GM12892 (cell line): ENCODE measurements around the gene CREBZF.
"Not testable (repeated sequence)": the region's sequence is repeated elsewhere in the genome, so short reads cannot be mapped to it uniquely, and the experiment has no call there.

Source experiments
- DNase-seq: peaks from one replicate; pipeline ENCODE4 v3.0.0; 2011; ENCODE audit not compliant: insufficient read length
- FAIRE-seq: peaks from 2 replicates; lab custom pipeline; 2011; peaks lifted over from hg19 to GRCh38; lab: Jason Lieb, UNC
- POLR2A ChIP-seq: IDR thresholded peaks from 2 replicates; pipeline ENCODE4 v1.6.1; 2011; ENCODE audit warnings: low read depth, low read length, control low read depth
- POLR2AphosphoS5 ChIP-seq: IDR thresholded peaks from 2 replicates; pipeline ENCODE4 v1.6.1; 2011; ENCODE audit warnings: low read depth, low read length, control low read depth
- TAF1 ChIP-seq: IDR thresholded peaks from 2 replicates; pipeline ENCODE4 v1.6.1; 2011; ENCODE audit warnings: low read depth, mild to moderate bottlenecking, control low read depth, low read length, borderline replicate concordance

The CREBZF gene

GRCh38 chr11:85663753-85664614 lies 945 bp downstream of the CREBZF start:
- TF ChIP-seq POLR2AphosphoS5 (0 out of 2 replicates have a peak, but pooled peaks have one; percentile 36), TAF1 (peak; percentile 56), POLR2A (peak; percentile 53; the same call in 1 of the 2 replicates)
- DNase-seq, result peak; percentile 53
- peak; percentile 89 for FAIRE-seq

GRCh38 chr11:85663080-85663752 lies 1.7 kb downstream of the CREBZF start:
- no peak for FAIRE-seq
- no peak for TF ChIP-seq POLR2A
- TF ChIP-seq TAF1, result no peak
- no peak for TF ChIP-seq POLR2AphosphoS5
- no peak for DNase-seq

- TF ChIP-seq POLR2AphosphoS5 (no peak), TAF1 (no peak), POLR2A (no peak)
- no peak for DNase-seq
- no peak for FAIRE-seq
Measured at GRCh38 chr11:85661972-85662664, 2.8 kb downstream of the CREBZF start.

GRCh38 chr11:85658180-85658579 lies 6.7 kb downstream of the CREBZF start:
- FAIRE-seq (no peak), DNase-seq (no peak)
- TF ChIP-seq POLR2AphosphoS5 (no peak), POLR2A (no peak), TAF1 (no peak)

GRCh38 chr11:85656777-85657176 lies 8.2 kb downstream of the CREBZF start:
- no peak for DNase-seq
- no peak for FAIRE-seq
- TF ChIP-seq TAF1 (no peak), POLR2A (no peak), POLR2AphosphoS5 (no peak)

- not testable (repeated sequence) for FAIRE-seq, DNase-seq
Measured at GRCh38 chr11:85654343-85654742, 10.6 kb downstream of the CREBZF start.

- TF ChIP-seq POLR2A (no peak), TAF1 (no peak), POLR2AphosphoS5 (no peak)
- no peak for DNase-seq
- no peak for FAIRE-seq
Measured at GRCh38 chr11:85652786-85653447, 12.0 kb downstream of the CREBZF start.

- no peak for TF ChIP-seq TAF1
- no peak for TF ChIP-seq POLR2A
- no peak for TF ChIP-seq POLR2AphosphoS5
- DNase-seq (no peak), FAIRE-seq (no peak)
Measured at GRCh38 chr11:85651118-85651517, 13.8 kb downstream of the CREBZF start.

GRCh38 chr11:85647604-85648299 lies 17.2 kb downstream of the CREBZF start, which contains the start of gene TMEM126A:
TMEM126A (plus strand) TSS chr11:85647967; CDS start chr11:85650256, 2,289 bp downstream.
- FAIRE-seq, result peak; percentile 100
- TF ChIP-seq POLR2A (peak; percentile 97), POLR2AphosphoS5 (peak; percentile 95), TAF1 (peak; percentile 82)
- DNase-seq, result peak; percentile 66

GRCh38 chr11:85647078-85647477 lies 17.9 kb downstream of the CREBZF start:
- no peak for DNase-seq
- TF ChIP-seq POLR2A, result no peak
- no peak for TF ChIP-seq POLR2AphosphoS5
- TF ChIP-seq TAF1, result no peak
- FAIRE-seq, result no peak
